ENCODE measurements around the gene SLC27A4. TPM values are rescaled to one million over a fixed set of nuclear protein-coding genes. Genes with fewer than 3 reads are reported as not detected.

Gene SLC27A4
- total and polyA plus RNA-seq, 2 of the 13 experiments (the other 11 are each of a cell fraction or from before 2014, with no cell fraction given), result 10.6 to 18.8 TPM

- no peak overlapping the region for H3K27ac ChIP-seq (ENCODE audit: extremely low read length, insufficient read depth, low read length)
- H3K4me2 ChIP-seq (ENCODE audit: low read depth, low read length), result peak overlapping the region; percentile 80; the same call in 1 of the 2 replicates
- H3K4me1 ChIP-seq (ENCODE audit: insufficient read depth, low read length), result peaks cover 31% of the 10 kb centered on the region
- H3K27me3 ChIP-seq (ENCODE audit: control insufficient read depth in 1 of 2, insufficient read depth in 2 of 2, low read length in 2 of 2), result no peaks in the 10 kb centered on the region; a peak in 1 of 5 replicates
- no peak for FAIRE-seq
- H4K20me1 ChIP-seq (ENCODE audit: insufficient read depth, low read length), result no peaks in the 10 kb centered on the region
- CTCF ChIA-PET (ENCODE audit: low intra/inter-chr PET ratio, low total read pairs), result no interaction called here
- ATAC-seq, result no peak
- no peak overlapping the region for H2AFZ ChIP-seq (ENCODE audit: low read length)
- no peak for DNase-seq (ENCODE audit: low spot score)
- in situ Hi-C loops (cut with HindIII; ENCODE audit: extremely low pct_ligation_motif_present, low pct_unique_long_range_greater_than_20kb), result no loop called here
- TF ChIP-seq ZNF121 (CRISPR knock-in tag; IDR thresholded peaks at IDR 0.05) (peak; percentile 90), ZBTB7A (CRISPR knock-in tag; IDR thresholded peaks at IDR 0.05) (no peak)
- H3K79me2 ChIP-seq (ENCODE audit: insufficient read depth, low read length), result peaks cover 33% of the 10 kb centered on the region
- peak overlapping the region; percentile 96; the same call in 1 of the 2 replicates for H3K9ac ChIP-seq (ENCODE audit: insufficient read depth, low read depth, low read length)
- WGBS (ENCODE audit: low lambda C conversion rate), result 93% methylated on average over 1 of the region's 1 CpG
- intact Hi-C loops (cut with micrococcal nuclease; ENCODE audit: unreplicated experiment), result no loop called here
- peaks cover 11 to 36% of the 10 kb centered on the region in 2 experiments for H3K36me3 ChIP-seq (replicated peaks in 1 of 2; ENCODE audit: control insufficient read depth in 1 of 2, insufficient read depth in 2 of 2, low read length in 2 of 2)
- H3K4me3 ChIP-seq (replicated peaks in 1 of 3; ENCODE audit: insufficient read depth in 1 of 3, low read depth in 2 of 3, low read length in 3 of 3), result no peak overlapping the region
- POLR2A ChIA-PET, result interaction anchor here (1.1 to 1.4 kb wide), 2 partner anchors 29 to 227 kb away, joined by 3 read pairs; no protein-coding TSS in a partner anchor
- H3K9me3 ChIP-seq (ENCODE audit: low read length), result no peaks in the 10 kb centered on the region
- BruUV-seq (replicated peaks), result no TSS peak
These were observed 15.9 kb upstream of the SLC27A4 start for GRCh38 chr9:128324401-128324800.

DNA sequence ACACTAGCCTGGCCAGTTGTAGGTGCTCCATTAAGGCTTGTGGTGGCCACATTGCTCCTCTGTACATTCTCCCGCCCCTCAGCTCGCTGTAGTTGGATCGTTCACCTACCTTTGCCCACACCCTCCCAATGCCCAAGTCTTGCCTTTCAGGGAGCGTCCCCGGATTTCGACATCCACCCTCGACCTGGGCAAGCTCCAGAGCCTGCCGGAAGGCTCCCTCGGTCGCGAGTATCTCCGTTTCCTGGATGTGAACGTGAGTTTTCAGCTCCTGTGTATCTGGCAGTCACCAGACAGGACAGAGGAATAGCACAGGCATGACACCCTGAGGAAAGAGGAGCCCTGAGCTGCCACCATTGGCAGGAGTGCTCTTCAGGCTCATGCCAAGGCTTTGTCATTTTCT is 14.7 kb upstream of the SLC27A4 start:
- peaks cover 33% of the 10 kb centered on the region for H3K79me2 ChIP-seq (ENCODE audit: insufficient read depth, low read length)
- CTCF ChIA-PET (ENCODE audit: low intra/inter-chr PET ratio, low total read pairs), result no interaction called here
- TF ChIP-seq ZNF530 (CRISPR knock-in tag; IDR thresholded peaks at IDR 0.05; ENCODE audit: low read depth) (no peak), MAFF (IDR thresholded peaks at IDR 0.05; ENCODE audit: low read depth, low read length) (no peak), ZNF431 (CRISPR knock-in tag; IDR thresholded peaks at IDR 0.05; ENCODE audit: borderline replicate concordance, low read depth) (no peak), HNRNPK (IDR thresholded peaks at IDR 0.05; ENCODE audit: low read depth, low read length, poor library complexity, severe bottlenecking) (no peak), FLYWCH1 (CRISPR knock-in tag; IDR thresholded peaks at IDR 0.05) (no peak), ZNF878 (CRISPR knock-in tag; IDR thresholded peaks at IDR 0.05) (no peak), ZFP36L2 (CRISPR knock-in tag; IDR thresholded peaks at IDR 0.05) (no peak), ZNF572 (CRISPR knock-in tag; IDR thresholded peaks at IDR 0.05) (no peak), TFDP2 (CRISPR knock-in tag; IDR thresholded peaks at IDR 0.05) (no peak), PATZ1 (CRISPR knock-in tag; IDR thresholded peaks at IDR 0.05) (no peak), SP5 (CRISPR knock-in tag; IDR thresholded peaks at IDR 0.05; ENCODE audit: borderline replicate concordance, low read depth) (no peak)
- TF ChIP-seq, protein P1, sequence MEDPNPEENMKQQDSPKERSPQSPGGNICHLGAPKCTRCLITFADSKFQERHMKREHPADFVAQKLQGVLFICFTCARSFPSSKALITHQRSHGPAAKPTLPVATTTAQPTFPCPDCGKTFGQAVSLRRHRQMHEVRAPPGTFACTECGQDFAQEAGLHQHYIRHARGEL (CRISPR knock-in tag; IDR thresholded peaks at IDR 0.05), result no peak
- TF ChIP-seq, protein P2, sequence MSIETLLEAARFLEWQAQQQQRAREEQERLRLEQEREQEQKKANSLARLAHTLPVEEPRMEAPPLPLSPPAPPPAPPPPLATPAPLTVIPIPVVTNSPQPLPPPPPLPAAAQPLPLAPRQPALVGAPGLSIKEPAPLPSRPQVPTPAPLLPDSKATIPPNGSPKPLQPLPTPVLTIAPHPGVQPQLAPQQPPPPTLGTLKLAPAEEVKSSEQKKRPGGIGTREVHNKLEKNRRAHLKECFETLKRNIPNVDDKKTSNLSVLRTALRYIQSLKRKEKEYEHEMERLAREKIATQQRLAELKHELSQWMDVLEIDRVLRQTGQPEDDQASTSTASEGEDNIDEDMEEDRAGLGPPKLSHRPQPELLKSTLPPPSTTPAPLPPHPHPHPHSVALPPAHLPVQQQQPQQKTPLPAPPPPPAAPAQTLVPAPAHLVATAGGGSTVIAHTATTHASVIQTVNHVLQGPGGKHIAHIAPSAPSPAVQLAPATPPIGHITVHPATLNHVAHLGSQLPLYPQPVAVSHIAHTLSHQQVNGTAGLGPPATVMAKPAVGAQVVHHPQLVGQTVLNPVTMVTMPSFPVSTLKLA (IDR thresholded peaks at IDR 0.05), result no peak

More for the DNA sequence above, 14.7 kb upstream of the SLC27A4 start:
- peaks cover 31% of the 10 kb centered on the region for H3K4me1 ChIP-seq (ENCODE audit: insufficient read depth, low read length)
- intact Hi-C loops (cut with micrococcal nuclease; ENCODE audit: unreplicated experiment) (no loop called here), in situ Hi-C loops (cut with HindIII; ENCODE audit: extremely low pct_ligation_motif_present, low pct_unique_long_range_greater_than_20kb) (no loop called here)
- H2AFZ ChIP-seq (ENCODE audit: low read length), result no peak overlapping the region
- WGBS (ENCODE audit: low lambda C conversion rate), result 93% methylated on average over 13 of the region's 13 CpGs
- DNase-seq (ENCODE audit: low spot score) (no peak), ATAC-seq (no peak), FAIRE-seq (no peak)
- H4K20me1 ChIP-seq (ENCODE audit: insufficient read depth, low read length), result no peaks in the 10 kb centered on the region
- no TSS peak for BruUV-seq (replicated peaks)
- H3K4me2 ChIP-seq (ENCODE audit: low read depth, low read length), result no peak overlapping the region
- H3K9me3 ChIP-seq (ENCODE audit: low read length), result no peaks in the 10 kb centered on the region
- no peak overlapping the region for H3K4me3 ChIP-seq (replicated peaks in 1 of 3; ENCODE audit: insufficient read depth in 1 of 3, low read depth in 2 of 3, low read length in 3 of 3)
- no peak overlapping the region for H3K27ac ChIP-seq (ENCODE audit: extremely low read length, insufficient read depth, low read length)
- H3K27me3 ChIP-seq (ENCODE audit: control insufficient read depth in 1 of 2, insufficient read depth in 2 of 2, low read length in 2 of 2), result no peaks in the 10 kb centered on the region; a peak in 1 of 5 replicates
- H3K36me3 ChIP-seq (replicated peaks in 1 of 2; ENCODE audit: control insufficient read depth in 1 of 2, insufficient read depth in 2 of 2, low read length in 2 of 2), result peaks cover 11 to 40% of the 10 kb centered on the region in 2 experiments
- H3K9ac ChIP-seq (ENCODE audit: insufficient read depth, low read depth, low read length), result no peak overlapping the region
- POLR2A ChIA-PET, result no interaction called here
